Keratinocyte (primary cell): ENCODE measurements around the gene DNAJC11. TPM values are rescaled to one million over a fixed set of nuclear protein-coding genes. Genes with fewer than 3 reads are reported as not detected.

ENCODE experiments used
- DNase-seq: peaks from one replicate; pipeline ENCODE4 v3.0.0-alpha.2; 2011; ENCODE audit warnings: low read depth, missing footprints, low spot score
- FAIRE-seq: peaks from 2 replicates; lab custom pipeline; 2011; peaks lifted over from hg19 to GRCh38; lab: Jason Lieb, UNC
- H2AFZ ChIP-seq: 2 replicates; pipeline ENCODE4 v1.6.0; 2012; ENCODE audit warnings: low read length, control low read depth, inconsistent platforms; ENCODE audit not compliant: control insufficient read depth
- H3K27ac ChIP-seq: 2 replicates; pipeline ENCODE4 v1.5.1; 2011; ENCODE audit warnings: low read length; ENCODE audit not compliant: control insufficient read depth, insufficient read depth
- H3K27me3 ChIP-seq: 3 replicates; pipeline ENCODE4 v1.6.0; 2011; ENCODE audit warnings: low read length; ENCODE audit not compliant: control insufficient read depth, insufficient read depth; ENCODE audit errors: extremely low read depth
- H3K36me3 ChIP-seq, 2 experiments: 2 replicates in 1 of 2; 3 replicates in 1 of 2; pipeline ENCODE4 v1.5.1; 2011; ENCODE audit warnings: low read length in 2 of 2, mild to moderate bottlenecking in 1 of 2; ENCODE audit not compliant: control insufficient read depth in 2 of 2, insufficient read depth in 2 of 2; ENCODE audit errors: extremely low read depth in 1 of 2
- H3K4me1 ChIP-seq: 3 replicates; pipeline ENCODE4 v1.5.1; 2011; ENCODE audit warnings: low read length; ENCODE audit not compliant: control insufficient read depth, insufficient read depth; ENCODE audit errors: extremely low read depth
- H3K4me2 ChIP-seq: 3 replicates; pipeline ENCODE4 v1.6.0; 2011; ENCODE audit warnings: low read depth, low read length; ENCODE audit not compliant: control insufficient read depth, insufficient read depth; ENCODE audit errors: extremely low read depth
- H3K4me3 ChIP-seq, 3 experiments: fragments of 200-600 bp in 1 of 3; sonication (generic) in 1 of 3; 2 replicates in 2 of 3; 3 replicates in 1 of 3; pipeline ENCODE4 v1.5.1; 2011 to 2016; ENCODE audit warnings: low read length in 3 of 3, mild to moderate bottlenecking in 3 of 3, control low read depth in 2 of 3, inconsistent platforms in 1 of 3, low read depth in 1 of 3, mixed read lengths in 1 of 3, mixed run types in 1 of 3, moderate library complexity in 1 of 3; ENCODE audit not compliant: control insufficient read depth in 2 of 3, insufficient read depth in 2 of 3; ENCODE audit errors: extremely low read depth in 1 of 3
- H3K79me2 ChIP-seq: 2 replicates; pipeline ENCODE4 v1.6.0; 2012; ENCODE audit warnings: low read length; ENCODE audit not compliant: control insufficient read depth, insufficient read depth
- H3K9ac ChIP-seq: 3 replicates; pipeline ENCODE4 v1.6.0; 2011; ENCODE audit warnings: low read length; ENCODE audit not compliant: control insufficient read depth, insufficient read depth; ENCODE audit errors: extremely low read depth
- H3K9me1 ChIP-seq: 3 replicates; pipeline ENCODE4 v1.6.0; 2011; ENCODE audit warnings: low read length; ENCODE audit not compliant: control insufficient read depth, insufficient read depth; ENCODE audit errors: extremely low read depth
- H3K9me3 ChIP-seq: 2 replicates; pipeline ENCODE4 v1.5.1; 2012; ENCODE audit warnings: low read depth, low read length; ENCODE audit not compliant: control insufficient read depth
- H4K20me1 ChIP-seq: 3 replicates; pipeline ENCODE4 v1.6.0; 2011; ENCODE audit warnings: low read length; ENCODE audit not compliant: control insufficient read depth, insufficient read depth; ENCODE audit errors: extremely low read depth
- CTCF ChIP-seq, 3 experiments: IDR thresholded peaks in 1 of 3; conservative IDR thresholded peaks in 1 of 3; optimal IDR thresholded peaks in 1 of 3; 2 replicates in 2 of 3; 3 replicates in 1 of 3; pipeline versions ENCODE3 to v1.5.1; 2011; ENCODE audit warnings: low read length in 3 of 3, mild to moderate bottlenecking in 3 of 3, moderate library complexity in 2 of 3, control low read depth in 1 of 3, inconsistent platforms in 1 of 3; ENCODE audit not compliant: insufficient read depth in 2 of 3; ENCODE audit errors: extremely low read depth in 1 of 3
- EZH2 ChIP-seq: IDR thresholded peaks from one replicate; pipeline ENCODE4 v1.6.1; 2012; ENCODE audit warnings: inconsistent platforms, mild to moderate bottlenecking, low read length, moderate library complexity
- dilution Hi-C: fragments of 300-500 bp; cut with MboI; formaldehyde crosslinking; loops from one replicate; pipeline ENCODE4 v1.7.0; 2020; ENCODE audit warnings: low sequenced_read_pairs; ENCODE audit not compliant: extremely low pct_ligation_motif_present
- polyA plus RNA-seq, 5 experiments: library from polyadenylated mRNA; depleted of rRNA in 3 of 5; stranded (reverse) in 3 of 5; stranded (forward) in 1 of 5; unstranded in 1 of 5; fragments of >200 nt; gene quantifications; 1 replicate in 1 of 5; 2 replicates in 3 of 5; 3 replicates in 1 of 5; pipeline versions ENCODE4 v1.2.1 to v1.2.3, GENCODE V29; 2011 to 2012; ENCODE audit warnings: missing spikeins in 2 of 5, low read depth in 1 of 5, low replicate concordance in 1 of 5

DNAJC11 gene
- polyA plus RNA-seq, 1 donor (not counting 4 experiments of a cell fraction or from before 2014, with no cell fraction given), result 40.8 TPM

- Histone ChIP-seq H3K4me1 (no peaks in the 10 kb centered on the region), H4K20me1 (no peaks in the 10 kb centered on the region), H3K4me3 (no peak overlapping the region), H3K9ac (no peak overlapping the region), H3K27ac (no peak overlapping the region), H3K27me3 (no peaks in the 10 kb centered on the region), H3K9me3 (no peaks in the 10 kb centered on the region), H3K79me2 (peaks cover 14% of the 10 kb centered on the region), H3K9me1 (peaks cover 4% of the 10 kb centered on the region), H2AFZ (no peak overlapping the region), H3K4me2 (no peak overlapping the region), H3K36me3 (peaks cover 6 to 14% of the 10 kb centered on the region in 2 experiments)
- DNase-seq (no peak), FAIRE-seq (no peak)
- dilution Hi-C loops, result no loop called here
- TF ChIP-seq CTCF (optimal IDR thresholded peaks at IDR 0.05 in 1 of 3, IDR thresholded peaks at IDR 0.05 in 1 of 3, conservative IDR thresholded peaks at IDR 0.05 in 1 of 3; ENCODE audit: extremely low read depth in 1 of 3, insufficient read depth in 2 of 3, low read length in 3 of 3) (no peak), EZH2 (no peak)
Measured at GRCh38 chr1:6660415-6661049, 41.1 kb downstream of the DNAJC11 start.

GRCh38 chr1:6658359-6659060 is 43.1 kb downstream of the DNAJC11 start:
- dilution Hi-C loops, result no loop called here
- Histone ChIP-seq H3K36me3 (peaks cover 2 to 11% of the 10 kb centered on the region in 2 experiments), H3K9ac (no peak overlapping the region), H3K4me1 (no peaks in the 10 kb centered on the region), H3K4me2 (no peak overlapping the region), H3K9me3 (no peaks in the 10 kb centered on the region), H2AFZ (no peak overlapping the region), H4K20me1 (no peaks in the 10 kb centered on the region), H3K9me1 (peaks cover 4% of the 10 kb centered on the region), H3K27ac (no peak overlapping the region), H3K4me3 (no peak overlapping the region), H3K27me3 (no peaks in the 10 kb centered on the region), H3K79me2 (peaks cover 12% of the 10 kb centered on the region)
- no peak for FAIRE-seq
- TF ChIP-seq CTCF (optimal IDR thresholded peaks at IDR 0.05 in 1 of 3, IDR thresholded peaks at IDR 0.05 in 1 of 3, conservative IDR thresholded peaks at IDR 0.05 in 1 of 3; ENCODE audit: extremely low read depth in 1 of 3, insufficient read depth in 2 of 3, low read length in 3 of 3) (no peak), EZH2 (no peak)
- no peak for DNase-seq
